MM.1S (cell line): Measurements from ENCODE around the gene ESR2.

Experiments used
- DNase-seq: peaks from one replicate; pipeline ENCODE4 v3.0.0-alpha.2; 2015
- H2AFZ ChIP-seq: fragments of 300-600 bp; sonication (generic); 2 replicates; pipeline ENCODE4 v1.6.0; 2016; ENCODE audit warnings: antibody characterized with exemption, low read length
- H3F3A ChIP-seq: fragments of 300-600 bp; sonication (generic); 2 replicates; pipeline ENCODE4 v1.6.1; 2016; ENCODE audit warnings: mild to moderate bottlenecking, antibody characterized with exemption, low read length, moderate library complexity, mixed read lengths; ENCODE audit not compliant: insufficient read depth
- H3K27ac ChIP-seq: fragments of 300-600 bp; sonication (generic); 2 replicates; pipeline ENCODE4 v1.5.1; 2016; ENCODE audit warnings: mild to moderate bottlenecking, low read length
- H3K27me3 ChIP-seq: fragments of 300-600 bp; sonication (generic); replicated peaks from 2 replicates; pipeline ENCODE4 v1.6.0; 2016; ENCODE audit warnings: low read length; ENCODE audit not compliant: insufficient read depth
- H3K36me3 ChIP-seq: fragments of 300-600 bp; sonication (generic); replicated peaks from 2 replicates; pipeline ENCODE4 v1.6.1; 2016; ENCODE audit warnings: mild to moderate bottlenecking, low read length, mixed read lengths; ENCODE audit not compliant: insufficient read depth
- H3K4me1 ChIP-seq: fragments of 300-600 bp; sonication (generic); 2 replicates; pipeline ENCODE4 v1.6.1; 2016; ENCODE audit warnings: low read length, mixed read lengths
- H3K4me2 ChIP-seq: fragments of 300-600 bp; sonication (generic); 2 replicates; pipeline ENCODE4 v1.6.0; 2016; ENCODE audit warnings: low read depth, low read length
- H3K4me3 ChIP-seq: fragments of 300-600 bp; sonication (generic); 2 replicates; pipeline ENCODE4 v1.5.1; 2016; ENCODE audit warnings: low read length, mixed read lengths
- H3K79me2 ChIP-seq: fragments of 300-600 bp; sonication (generic); 2 replicates; pipeline ENCODE4 v1.6.1; 2016; ENCODE audit warnings: mixed run types, low read length, mixed read lengths
- H3K9ac ChIP-seq: fragments of 300-600 bp; sonication (generic); 2 replicates; pipeline ENCODE4 v1.6.1; 2016; ENCODE audit warnings: low read length, mixed read lengths
- H3K9me2 ChIP-seq: fragments of 300-600 bp; sonication (generic); replicated peaks from 2 replicates; pipeline ENCODE4 v1.6.1; 2016; ENCODE audit warnings: mild to moderate bottlenecking, low read length, mixed read lengths; ENCODE audit not compliant: insufficient read depth
- H3K9me3 ChIP-seq: fragments of 300-600 bp; sonication (generic); replicated peaks from 2 replicates; pipeline ENCODE4 v1.6.1; 2016; ENCODE audit warnings: mild to moderate bottlenecking, low read length, mixed read lengths; ENCODE audit not compliant: insufficient read depth
- H4K20me1 ChIP-seq: fragments of 300-600 bp; sonication (generic); 2 replicates; pipeline ENCODE4 v1.6.1; 2016; ENCODE audit warnings: mild to moderate bottlenecking, low read length, moderate library complexity, mixed read lengths; ENCODE audit not compliant: insufficient read depth
- EZH2 ChIP-seq: fragments of 300-600 bp; sonication (generic); optimal IDR thresholded peaks from 2 replicates; pipeline ENCODE3; 2017; ENCODE audit warnings: low read depth, mild to moderate bottlenecking, antibody characterized with exemption, low read length, mixed read lengths
- EZH2phosphoT487 ChIP-seq: fragments of 300-600 bp; sonication (generic); IDR thresholded peaks from 2 replicates; pipeline ENCODE4 v1.6.1; 2018; ENCODE audit warnings: antibody characterized with exemption, low read length
- TF ChIP-seq, protein P1 (sequence below): fragments of 300-600 bp; sonication (generic); IDR thresholded peaks from 2 replicates; pipeline ENCODE4 v1.5.1; 2016; ENCODE audit warnings: antibody characterized with exemption, low read length, mixed read lengths

Gene ESR2

DNA sequence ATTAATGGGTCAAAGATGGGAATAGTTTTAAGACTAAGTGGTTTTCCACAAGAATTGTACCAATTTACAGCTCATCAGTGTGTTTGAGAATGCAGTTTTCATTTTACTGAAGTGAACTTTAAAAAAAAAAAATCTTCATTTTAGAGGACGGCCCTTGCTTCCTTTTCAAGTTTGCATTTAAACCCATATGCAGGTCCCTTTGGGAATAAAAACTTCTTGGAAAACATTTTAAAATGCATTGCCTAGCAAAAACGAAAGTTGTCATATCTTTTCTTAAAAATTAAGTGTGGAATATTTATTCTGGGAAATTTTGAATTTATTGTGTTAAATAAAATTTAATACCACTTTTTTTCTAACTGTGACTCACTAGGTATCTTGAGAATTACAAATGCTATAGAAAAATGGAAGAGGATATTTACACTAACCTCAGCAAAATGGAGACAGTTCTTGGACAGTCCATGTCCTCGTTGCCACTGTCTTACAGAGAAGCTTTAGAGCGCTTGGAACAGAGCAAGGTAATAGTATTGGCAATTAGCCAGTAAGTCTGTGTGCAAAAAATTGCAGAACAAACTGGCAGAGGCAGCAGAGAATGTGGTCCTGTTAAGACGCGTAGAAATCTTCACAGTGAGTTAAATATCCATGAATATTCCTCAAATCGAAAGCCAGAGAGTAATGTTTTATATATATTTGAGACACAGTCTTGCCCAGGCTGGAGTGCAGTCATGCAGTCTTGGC lies 231.6 kb downstream of the ESR2 start:
- no peak overlapping the region for H3K27ac ChIP-seq
- H3K9ac ChIP-seq, result no peak overlapping the region
- H3K79me2 ChIP-seq, result no peaks in the 10 kb centered on the region
- no peak overlapping the region for H3K4me3 ChIP-seq
- no peak for TF ChIP-seq EZH2
- TF ChIP-seq EZH2phosphoT487, result no peak
- TF ChIP-seq, protein P1, sequence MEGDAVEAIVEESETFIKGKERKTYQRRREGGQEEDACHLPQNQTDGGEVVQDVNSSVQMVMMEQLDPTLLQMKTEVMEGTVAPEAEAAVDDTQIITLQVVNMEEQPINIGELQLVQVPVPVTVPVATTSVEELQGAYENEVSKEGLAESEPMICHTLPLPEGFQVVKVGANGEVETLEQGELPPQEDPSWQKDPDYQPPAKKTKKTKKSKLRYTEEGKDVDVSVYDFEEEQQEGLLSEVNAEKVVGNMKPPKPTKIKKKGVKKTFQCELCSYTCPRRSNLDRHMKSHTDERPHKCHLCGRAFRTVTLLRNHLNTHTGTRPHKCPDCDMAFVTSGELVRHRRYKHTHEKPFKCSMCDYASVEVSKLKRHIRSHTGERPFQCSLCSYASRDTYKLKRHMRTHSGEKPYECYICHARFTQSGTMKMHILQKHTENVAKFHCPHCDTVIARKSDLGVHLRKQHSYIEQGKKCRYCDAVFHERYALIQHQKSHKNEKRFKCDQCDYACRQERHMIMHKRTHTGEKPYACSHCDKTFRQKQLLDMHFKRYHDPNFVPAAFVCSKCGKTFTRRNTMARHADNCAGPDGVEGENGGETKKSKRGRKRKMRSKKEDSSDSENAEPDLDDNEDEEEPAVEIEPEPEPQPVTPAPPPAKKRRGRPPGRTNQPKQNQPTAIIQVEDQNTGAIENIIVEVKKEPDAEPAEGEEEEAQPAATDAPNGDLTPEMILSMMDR, result no peak
- H3K4me1 ChIP-seq, result no peaks in the 10 kb centered on the region
- H4K20me1 ChIP-seq, result no peaks in the 10 kb centered on the region
- H3K36me3 ChIP-seq, result no peaks in the 10 kb centered on the region
- H3K9me2 ChIP-seq, result no peaks in the 10 kb centered on the region
- no peak overlapping the region for H2AFZ ChIP-seq
- no peaks in the 10 kb centered on the region for H3F3A ChIP-seq
- no peaks in the 10 kb centered on the region for H3K9me3 ChIP-seq
- H3K4me2 ChIP-seq, result no peak overlapping the region
- no peaks in the 10 kb centered on the region for H3K27me3 ChIP-seq
- DNase-seq, result no peak

DNA sequence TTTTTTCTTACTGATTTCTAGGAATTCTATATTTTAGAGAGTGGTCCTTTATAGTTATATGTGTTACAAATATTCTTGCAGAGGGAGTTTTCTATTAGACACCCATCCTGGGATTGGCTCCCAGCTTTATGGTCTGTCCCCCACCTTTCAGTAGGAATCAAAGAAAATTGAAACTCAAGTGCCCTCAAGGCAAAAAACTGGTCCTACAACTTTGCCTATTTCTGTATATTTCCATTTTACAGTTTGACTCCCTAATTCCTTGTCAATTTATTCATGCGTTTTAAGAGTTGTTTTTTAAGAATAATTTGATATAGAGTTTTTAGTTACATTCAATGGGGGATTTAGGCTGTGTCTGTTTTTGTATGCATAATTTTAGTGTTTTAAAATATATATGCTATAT lies 232.5 kb downstream of the ESR2 start:
- Histone ChIP-seq H3K9me2 (no peaks in the 10 kb centered on the region), H3K4me1 (no peaks in the 10 kb centered on the region), H4K20me1 (no peaks in the 10 kb centered on the region), H3K4me3 (no peak overlapping the region), H3K9ac (no peak overlapping the region), H2AFZ (no peak overlapping the region), H3K9me3 (no peaks in the 10 kb centered on the region), H3K4me2 (no peak overlapping the region), H3K27me3 (no peaks in the 10 kb centered on the region), H3F3A (no peaks in the 10 kb centered on the region), H3K27ac (no peak overlapping the region), H3K36me3 (no peaks in the 10 kb centered on the region), H3K79me2 (no peaks in the 10 kb centered on the region)
- DNase-seq, result no peak
- TF ChIP-seq EZH2 (no peak), EZH2phosphoT487 (no peak)
- TF ChIP-seq, protein P1, result no peak

DNA sequence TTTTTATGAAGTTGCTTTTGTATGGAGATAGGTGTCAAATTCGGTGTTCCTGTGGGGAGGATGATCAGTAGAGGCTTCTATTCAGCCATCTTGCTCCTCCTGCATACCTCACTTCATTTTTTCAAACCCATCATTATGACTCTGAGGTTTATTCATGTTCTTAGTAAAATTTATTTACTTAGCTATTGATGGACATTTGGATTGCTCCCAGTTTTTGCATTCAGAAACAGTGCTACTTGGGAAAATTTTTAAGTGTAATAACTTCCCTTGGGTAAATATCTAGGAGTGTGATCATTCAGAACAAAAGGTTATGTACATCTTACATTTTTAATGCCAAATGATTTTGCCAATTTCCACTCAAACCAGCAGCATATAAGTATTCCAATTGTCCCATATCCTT lies 233.1 kb downstream of the ESR2 start:
- Histone ChIP-seq H3K9ac (no peak overlapping the region), H3K36me3 (no peaks in the 10 kb centered on the region), H2AFZ (no peak overlapping the region), H3K9me2 (no peaks in the 10 kb centered on the region), H3K27ac (no peak overlapping the region), H3K9me3 (no peaks in the 10 kb centered on the region), H3F3A (no peaks in the 10 kb centered on the region), H3K79me2 (no peaks in the 10 kb centered on the region), H3K27me3 (no peaks in the 10 kb centered on the region), H3K4me1 (no peaks in the 10 kb centered on the region), H3K4me2 (no peak overlapping the region), H3K4me3 (no peak overlapping the region), H4K20me1 (no peaks in the 10 kb centered on the region)
- DNase-seq, result no peak
- TF ChIP-seq, protein P1, result no peak
- TF ChIP-seq EZH2phosphoT487, result no peak
- TF ChIP-seq EZH2, result no peak
